Measurements from ENCODE around the gene BLOC1S5. TPM values are rescaled to one million over a fixed set of nuclear protein-coding genes. Genes with fewer than 3 reads are reported as not detected.

The BLOC1S5 gene
- total RNA-seq, 2 donors from 2014 or later: 7.8 to 10.7 TPM

DNA sequence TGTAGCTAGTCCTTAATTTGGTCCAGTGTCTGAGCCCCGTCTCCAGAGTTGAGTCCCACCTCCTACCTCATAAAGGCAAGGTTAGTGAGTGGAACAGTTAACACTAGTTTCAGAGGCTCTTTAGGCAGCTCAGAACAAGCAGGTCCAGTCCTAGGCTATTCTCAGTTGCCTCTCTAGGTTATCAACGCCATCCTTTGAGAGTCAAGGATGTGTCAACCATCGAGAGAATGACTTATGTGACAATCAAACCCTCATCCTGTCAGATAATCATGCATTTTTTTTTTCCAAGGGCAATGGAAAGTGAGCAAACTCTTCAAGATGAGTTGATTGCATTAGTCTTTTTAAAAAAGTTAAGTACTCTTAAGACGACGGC, 89.6 kb downstream of the BLOC1S5 start:
- DNase-seq (no peak), ATAC-seq (peak in 1 of 2 donors; percentile 24)
- intact Hi-C loops (cut with DNase I): loop anchor here in 1 of 2 donors (2.0 kb wide), 1 partner anchor 64 kb away; the partner anchor contains the start of gene TXNDC5

DNA sequence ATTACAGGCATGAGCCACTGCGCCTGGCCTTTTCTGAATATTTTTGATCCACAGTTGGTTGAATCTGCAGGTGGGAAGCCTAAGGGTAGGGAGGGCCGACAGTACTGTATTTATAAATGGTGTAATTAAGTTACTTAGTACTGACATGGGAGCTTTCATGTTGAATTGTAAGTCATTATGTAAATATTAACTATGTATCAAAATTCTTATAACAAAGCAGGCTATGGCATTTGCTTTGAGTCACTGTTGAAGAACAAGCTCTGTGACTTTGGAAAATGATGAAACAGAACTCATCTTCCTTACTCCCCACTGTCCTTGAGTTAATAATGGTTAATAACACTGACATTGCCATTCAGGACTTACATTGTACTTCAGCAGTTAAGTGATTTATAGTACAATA, 90.6 kb downstream of the BLOC1S5 start:
- no peak for DNase-seq
- no peak for ATAC-seq
- intact Hi-C loops (cut with DNase I): no loop called here

DNA sequence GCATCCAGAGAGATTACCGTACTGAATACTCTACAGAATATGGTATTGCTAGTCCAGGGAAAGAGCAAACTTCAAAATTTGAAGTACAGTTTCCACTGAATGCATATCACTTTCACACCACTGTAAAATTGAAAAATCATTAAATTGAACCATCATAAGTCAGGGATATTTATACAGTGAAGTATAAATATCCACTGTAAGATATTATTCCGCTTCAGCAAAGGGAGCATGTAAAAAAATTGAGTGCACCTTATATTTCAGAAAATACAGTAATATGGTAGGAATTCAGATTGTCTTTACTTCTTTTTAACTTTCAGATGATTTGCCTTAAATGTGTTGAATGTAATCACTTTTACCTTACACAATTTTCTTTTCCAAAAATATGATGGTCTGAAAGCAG, 92.7 kb downstream of the BLOC1S5 start:
- intact Hi-C loops (cut with DNase I): no loop called here
- no peak for ATAC-seq

DNA sequence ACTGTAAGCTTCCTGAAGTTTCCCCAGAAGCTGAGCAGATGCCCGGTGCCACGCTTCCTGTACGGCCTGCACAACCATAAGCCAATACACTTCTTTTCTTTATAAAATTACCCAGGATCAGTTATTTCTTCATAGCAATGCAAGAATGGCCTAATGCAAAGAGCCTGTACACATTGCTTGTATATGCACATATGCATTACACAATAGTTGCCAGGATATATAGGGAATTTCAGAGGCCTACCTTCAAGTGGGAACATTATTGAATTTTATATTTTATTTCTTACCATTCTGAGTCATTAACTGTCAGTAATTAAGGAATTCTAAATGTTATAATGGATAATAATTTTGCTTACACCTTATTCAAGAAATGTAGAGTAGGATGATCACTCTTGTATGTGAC, 93.6 kb downstream of the BLOC1S5 start:
- DNase-seq (no peak), ATAC-seq (no peak)
- intact Hi-C loops (cut with DNase I): no loop called here

More for the DNA sequence above, 92.7 kb downstream of the BLOC1S5 start:
- DNase-seq: no peak

Other genes starting within 250 kb of the BLOC1S5 start
- gene TXNDC5, start 153.6 kb downstream of the BLOC1S5 start, total RNA-seq: 10 to 100 TPM; 65.3 to 80.7 TPM
- gene EEF1E1, start 38.2 kb upstream of the BLOC1S5 start, total RNA-seq: 10 to 100 TPM; 14.5 to 18.5 TPM